ENCODE data around the gene PTPRT. TPM values are rescaled to one million over a fixed set of nuclear protein-coding genes. Genes with fewer than 3 reads are reported as not detected.

The PTPRT gene
- total RNA-seq, 1 experiment from 2014 or later: not detected

DNA sequence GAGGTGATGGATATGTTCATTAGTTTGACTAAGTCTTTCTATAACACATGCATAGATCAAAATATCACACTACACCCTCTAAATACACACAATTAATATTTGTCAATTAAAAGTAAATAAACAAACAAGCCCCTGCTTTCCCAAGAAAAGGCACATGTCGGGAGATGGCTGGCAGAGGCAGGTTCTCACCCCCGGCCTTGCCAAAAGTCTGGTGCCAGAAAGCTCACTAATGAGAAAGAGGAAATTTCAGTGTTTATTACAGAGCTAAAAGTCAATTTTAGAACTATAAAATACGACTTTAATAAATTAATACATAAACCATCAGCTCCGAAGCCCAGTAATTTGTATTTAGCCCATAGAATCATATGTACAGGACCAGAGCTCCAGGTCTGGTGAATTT is 404.7 kb downstream of the PTPRT start:
- Histone ChIP-seq H3K9me2 (ENCODE audit: insufficient read depth) (no peaks in the 10 kb centered on the region), H3K27ac (ENCODE audit: low read depth, low read length) (no peak overlapping the region), H3K4me2 (ENCODE audit: low read length) (no peak overlapping the region), H2AFZ (ENCODE audit: low read depth, low read length, poor library complexity, severe bottlenecking) (no peak overlapping the region), H3K27me3 (ENCODE audit: insufficient read depth, low read length) (no peaks in the 10 kb centered on the region), H3K9me3 (ENCODE audit: control insufficient read depth in 1 of 2, insufficient read depth in 1 of 2, low read depth in 1 of 2, low read length in 2 of 2) (peaks cover 13 to 17% of the 10 kb centered on the region in 2 experiments; a peak in 2 of 4 replicates), H3K4me3 (replicated peaks in 1 of 2; ENCODE audit: low read depth in 1 of 2, low read length in 2 of 2) (no peak overlapping the region), H3K36me3 (ENCODE audit: control insufficient read depth in 1 of 2, insufficient read depth in 2 of 2, low read length in 2 of 2) (no peaks in the 10 kb centered on the region), H3K79me2 (ENCODE audit: insufficient read depth, low read length) (no peaks in the 10 kb centered on the region), H3K4me1 (ENCODE audit: control insufficient read depth in 1 of 2, insufficient read depth in 2 of 2, low read length in 2 of 2) (no peaks in the 10 kb centered on the region), H4K20me1 (ENCODE audit: insufficient read depth) (no peaks in the 10 kb centered on the region), H3K9ac (ENCODE audit: low read length) (no peak overlapping the region)
- intact Hi-C loops (cut with micrococcal nuclease): no loop called here
- ChIA-PET RAD21 (ENCODE audit: low non-redundant PET in 1 of 2, low total read pairs in 2 of 2, uncharacterized antibody in 2 of 2, unreplicated experiment in 2 of 2) (no interaction called here), POLR2A (no interaction called here), CTCF (no interaction called here)
- no TSS peak for BruUV-seq (replicated peaks)
- ATAC-seq (no peak), DNase-seq (ENCODE audit: low read depth, low spot score) (no peak)
- TF ChIP-seq ZFX (IDR thresholded peaks at IDR 0.05) (no peak), POLR2A (IDR thresholded peaks at IDR 0.05; ENCODE audit: borderline replicate concordance, extremely low read depth, insufficient read depth, insufficient read length) (no peak), EGR1 (IDR thresholded peaks at IDR 0.05; ENCODE audit: low read depth) (no peak), CBX3 (IDR thresholded peaks at IDR 0.05; ENCODE audit: low read depth) (no peak), SP1 (IDR thresholded peaks at IDR 0.05; ENCODE audit: low read depth) (no peak), POLR2AphosphoS5 (IDR thresholded peaks at IDR 0.05; ENCODE audit: low read depth, low read length) (no peak), ZNF274 (IDR thresholded peaks at IDR 0.05; ENCODE audit: low read depth, low read length) (no peak), TCF7L2 (IDR thresholded peaks at IDR 0.05; ENCODE audit: borderline replicate concordance, extremely low read depth, insufficient read depth, insufficient read length) (no peak), RAD21 (IDR thresholded peaks at IDR 0.05; ENCODE audit: low read depth) (no peak), JUND (IDR thresholded peaks at IDR 0.05) (no peak), CEBPB (IDR thresholded peaks at IDR 0.05; ENCODE audit: low read depth) (no peak)
- TF ChIP-seq, protein P1, sequence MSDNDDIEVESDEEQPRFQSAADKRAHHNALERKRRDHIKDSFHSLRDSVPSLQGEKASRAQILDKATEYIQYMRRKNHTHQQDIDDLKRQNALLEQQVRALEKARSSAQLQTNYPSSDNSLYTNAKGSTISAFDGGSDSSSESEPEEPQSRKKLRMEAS (IDR thresholded peaks at IDR 0.05): no peak
- TF ChIP-seq, protein P2, sequence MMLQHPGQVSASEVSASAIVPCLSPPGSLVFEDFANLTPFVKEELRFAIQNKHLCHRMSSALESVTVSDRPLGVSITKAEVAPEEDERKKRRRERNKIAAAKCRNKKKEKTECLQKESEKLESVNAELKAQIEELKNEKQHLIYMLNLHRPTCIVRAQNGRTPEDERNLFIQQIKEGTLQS (IDR thresholded peaks at IDR 0.05): no peak
- TF ChIP-seq, protein P3, sequence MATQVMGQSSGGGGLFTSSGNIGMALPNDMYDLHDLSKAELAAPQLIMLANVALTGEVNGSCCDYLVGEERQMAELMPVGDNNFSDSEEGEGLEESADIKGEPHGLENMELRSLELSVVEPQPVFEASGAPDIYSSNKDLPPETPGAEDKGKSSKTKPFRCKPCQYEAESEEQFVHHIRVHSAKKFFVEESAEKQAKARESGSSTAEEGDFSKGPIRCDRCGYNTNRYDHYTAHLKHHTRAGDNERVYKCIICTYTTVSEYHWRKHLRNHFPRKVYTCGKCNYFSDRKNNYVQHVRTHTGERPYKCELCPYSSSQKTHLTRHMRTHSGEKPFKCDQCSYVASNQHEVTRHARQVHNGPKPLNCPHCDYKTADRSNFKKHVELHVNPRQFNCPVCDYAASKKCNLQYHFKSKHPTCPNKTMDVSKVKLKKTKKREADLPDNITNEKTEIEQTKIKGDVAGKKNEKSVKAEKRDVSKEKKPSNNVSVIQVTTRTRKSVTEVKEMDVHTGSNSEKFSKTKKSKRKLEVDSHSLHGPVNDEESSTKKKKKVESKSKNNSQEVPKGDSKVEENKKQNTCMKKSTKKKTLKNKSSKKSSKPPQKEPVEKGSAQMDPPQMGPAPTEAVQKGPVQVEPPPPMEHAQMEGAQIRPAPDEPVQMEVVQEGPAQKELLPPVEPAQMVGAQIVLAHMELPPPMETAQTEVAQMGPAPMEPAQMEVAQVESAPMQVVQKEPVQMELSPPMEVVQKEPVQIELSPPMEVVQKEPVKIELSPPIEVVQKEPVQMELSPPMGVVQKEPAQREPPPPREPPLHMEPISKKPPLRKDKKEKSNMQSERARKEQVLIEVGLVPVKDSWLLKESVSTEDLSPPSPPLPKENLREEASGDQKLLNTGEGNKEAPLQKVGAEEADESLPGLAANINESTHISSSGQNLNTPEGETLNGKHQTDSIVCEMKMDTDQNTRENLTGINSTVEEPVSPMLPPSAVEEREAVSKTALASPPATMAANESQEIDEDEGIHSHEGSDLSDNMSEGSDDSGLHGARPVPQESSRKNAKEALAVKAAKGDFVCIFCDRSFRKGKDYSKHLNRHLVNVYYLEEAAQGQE (IDR thresholded peaks at IDR 0.05; ENCODE audit: low read depth): no peak

Measured in HCT116 (cell line).